Smooth muscle cell (in vitro differentiated cells): Measurements from ENCODE around the gene EXOC4. TPM values are rescaled to one million over a fixed set of nuclear protein-coding genes. Genes with fewer than 3 reads are reported as not detected.

ENCODE experiments used
- DNase-seq: peaks from one replicate; lab custom pipeline; 2025; ENCODE audit not compliant: unreplicated experiment; lab: John Stamatoyannopoulos, UW
- H2AFZ ChIP-seq: fragments of 200-600 bp; sonication (generic); 2 replicates; pipeline ENCODE4 v1.6.0; 2016; ENCODE audit warnings: antibody characterized with exemption, low read depth, mild to moderate bottlenecking
- H3F3A ChIP-seq: fragments of 200-600 bp; sonication (generic); 2 replicates; pipeline ENCODE4 v1.6.0; 2017; ENCODE audit warnings: antibody characterized with exemption, low read depth
- H3K27ac ChIP-seq: fragments of 200-600 bp; sonication (generic); 2 replicates; pipeline ENCODE4 v1.5.1; 2016; ENCODE audit warnings: low read depth, mild to moderate bottlenecking
- H3K27me3 ChIP-seq: fragments of 200-600 bp; sonication (generic); 2 replicates; pipeline ENCODE4 v1.6.1; 2016; ENCODE audit warnings: low read depth, mild to moderate bottlenecking
- H3K36me3 ChIP-seq: fragments of 200-600 bp; sonication (generic); 2 replicates; pipeline ENCODE4 v1.5.1; 2016; ENCODE audit warnings: low read depth
- H3K4me1 ChIP-seq: fragments of 200-600 bp; sonication (generic); 2 replicates; pipeline ENCODE4 v1.5.1; 2016; ENCODE audit warnings: low read depth
- H3K4me2 ChIP-seq: fragments of 200-600 bp; sonication (generic); 2 replicates; pipeline ENCODE4 v1.6.0; 2016; ENCODE audit warnings: mild to moderate bottlenecking
- H3K4me3 ChIP-seq: fragments of 200-600 bp; sonication (generic); 2 replicates; pipeline ENCODE4 v1.5.1; 2016; ENCODE audit warnings: mild to moderate bottlenecking
- H3K79me2 ChIP-seq: fragments of 200-600 bp; sonication (generic); 2 replicates; pipeline ENCODE4 v1.6.0; 2016; ENCODE audit warnings: low read depth, mild to moderate bottlenecking
- H3K9ac ChIP-seq: fragments of 200-600 bp; sonication (generic); 2 replicates; pipeline ENCODE4 v1.6.0; 2016; ENCODE audit warnings: low read depth
- H3K9me3 ChIP-seq: fragments of 200-600 bp; sonication (generic); replicated peaks from 2 replicates; pipeline ENCODE4 v1.5.1; 2016; ENCODE audit warnings: low read depth
- H4K20me1 ChIP-seq: fragments of 200-600 bp; sonication (generic); 2 replicates; pipeline ENCODE4 v1.6.0; 2016; ENCODE audit warnings: low read depth
- CTCF ChIP-seq: fragments of 200-600 bp; sonication (generic); IDR thresholded peaks from 2 replicates; pipeline ENCODE4 v1.5.1; 2017; ENCODE audit warnings: borderline replicate concordance, mild to moderate bottlenecking, antibody characterized with exemption; ENCODE audit not compliant: insufficient read depth, poor library complexity, severe bottlenecking
- WGBS: methylation state at CpG from one replicate; pipeline ENCODE4 v1.1.7; 2016; ENCODE audit warnings: low lambda C conversion rate; 5-methylcytosine and 5-hydroxymethylcytosine counted together
- polyA plus RNA-seq: library from polyadenylated mRNA; unstranded; fragments of >200 nt; fragmentation: Nextera tagmentation; extraction: Ambion mirVana; gene quantifications from 2 replicates; pipeline ENCODE4 v1.2.1, GENCODE V29; 2016
- total RNA-seq: library from RNA; depleted of rRNA; stranded (reverse); fragments of >200 nt; gene quantifications from 2 replicates; pipeline ENCODE4 v1.2.3, GENCODE V29; 2014

The EXOC4 gene
- total and polyA plus RNA-seq, 2 experiments from 2014 or later = 21.5 to 47.1 TPM

DNA sequence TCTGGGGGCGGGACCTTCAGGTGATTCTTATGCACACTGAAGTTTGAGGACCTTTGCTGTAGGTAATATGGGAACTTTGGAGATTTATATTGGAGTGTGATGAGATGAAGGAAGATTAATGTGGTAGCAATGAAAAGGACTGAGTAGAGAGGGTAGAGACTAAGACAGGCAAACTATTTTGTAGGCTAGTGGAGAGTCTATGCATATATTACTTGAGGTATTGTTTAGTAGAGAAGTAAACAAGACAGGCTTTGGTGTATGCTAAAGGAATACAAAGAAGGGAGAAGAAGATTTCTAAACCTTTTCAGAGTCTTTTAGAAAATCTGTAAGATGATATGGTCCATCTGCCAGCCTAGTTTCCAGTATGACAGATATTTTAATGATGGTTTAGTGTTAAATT, 129.1 kb downstream of the EXOC4 start:
- Histone ChIP-seq H3K9me3 (no peaks in the 10 kb centered on the region), H3K4me3 (no peak overlapping the region), H3K27ac (no peak overlapping the region), H3K79me2 (no peaks in the 10 kb centered on the region), H4K20me1 (peaks cover 24% of the 10 kb centered on the region), H3K9ac (no peak overlapping the region), H3F3A (no peaks in the 10 kb centered on the region), H3K27me3 (no peaks in the 10 kb centered on the region), H3K4me1 (peaks cover 6% of the 10 kb centered on the region), H3K36me3 (no peaks in the 10 kb centered on the region), H3K4me2 (no peak overlapping the region), H2AFZ (no peak overlapping the region)
- no peak for TF ChIP-seq CTCF
- 100% methylated on average over 1 of the region's 1 CpG for WGBS
- DNase-seq = no peak

- Histone ChIP-seq H3K27ac (no peak overlapping the region), H3K4me2 (no peak overlapping the region), H3F3A (no peaks in the 10 kb centered on the region), H4K20me1 (peaks cover 25% of the 10 kb centered on the region), H2AFZ (no peak overlapping the region), H3K9me3 (no peaks in the 10 kb centered on the region), H3K36me3 (no peaks in the 10 kb centered on the region), H3K4me3 (no peak overlapping the region), H3K27me3 (no peaks in the 10 kb centered on the region), H3K4me1 (peaks cover 6% of the 10 kb centered on the region), H3K79me2 (no peaks in the 10 kb centered on the region), H3K9ac (no peak overlapping the region)
- no peak for DNase-seq
- 91% methylated on average over 6 of the region's 6 CpGs for WGBS
- TF ChIP-seq CTCF = no peak
These were observed 130.1 kb downstream of the EXOC4 start for GRCh38 chr7:133382775-133383559.

DNA sequence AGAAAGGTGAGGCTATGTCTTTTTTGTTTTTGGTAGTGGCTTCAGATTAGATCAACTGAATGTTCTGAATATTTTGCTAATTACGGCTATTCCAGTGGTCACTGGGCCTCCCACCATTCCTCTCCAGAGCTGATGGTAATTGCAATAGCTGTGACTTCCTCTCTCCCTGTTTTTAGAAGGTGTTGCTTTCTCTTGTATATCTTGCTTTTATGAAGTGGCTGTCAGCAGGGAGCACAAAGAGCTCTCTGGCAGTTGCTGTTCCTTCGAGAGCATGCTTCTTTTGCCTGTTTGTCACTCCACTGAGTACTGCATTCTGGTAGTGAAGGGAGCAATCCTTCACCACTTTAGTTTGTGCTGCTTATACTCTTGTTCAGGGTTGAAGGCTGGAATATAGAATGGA, 133.3 kb downstream of the EXOC4 start:
- H3K9me3 ChIP-seq = no peaks in the 10 kb centered on the region
- H3K9ac ChIP-seq = no peak overlapping the region
- H3K36me3 ChIP-seq = no peaks in the 10 kb centered on the region
- no peaks in the 10 kb centered on the region for H3F3A ChIP-seq
- peaks cover 6% of the 10 kb centered on the region for H3K4me1 ChIP-seq
- H4K20me1 ChIP-seq = peaks cover 31% of the 10 kb centered on the region
- no peak for DNase-seq
- no peaks in the 10 kb centered on the region for H3K27me3 ChIP-seq
- H3K4me3 ChIP-seq = no peak overlapping the region
- WGBS = 47% methylated on average over 2 of the region's 2 CpGs
- peaks cover 7% of the 10 kb centered on the region for H3K79me2 ChIP-seq
- H3K4me2 ChIP-seq = no peak overlapping the region
- TF ChIP-seq CTCF = no peak
- H3K27ac ChIP-seq = no peak overlapping the region
- H2AFZ ChIP-seq = no peak overlapping the region

DNA sequence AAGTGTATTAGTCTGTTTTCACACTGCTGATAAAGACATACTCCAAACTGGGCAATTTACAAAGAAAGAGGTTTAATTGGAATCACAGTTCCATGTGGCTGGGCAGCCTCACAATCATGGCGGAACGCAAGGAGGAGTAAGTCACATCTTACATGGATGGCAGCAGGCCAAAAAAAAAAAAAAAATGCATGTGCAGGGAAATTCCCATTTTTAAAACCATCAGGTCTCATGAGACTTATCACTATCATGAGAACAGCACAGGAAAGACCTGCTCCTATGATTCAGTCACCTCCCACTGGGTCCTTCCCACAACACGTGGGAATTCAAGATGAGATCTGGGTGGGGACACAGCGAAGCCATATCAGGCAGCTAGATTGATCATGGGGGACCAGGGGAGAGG, 136.8 kb downstream of the EXOC4 start:
- H3K4me2 ChIP-seq = no peak overlapping the region
- H3K27me3 ChIP-seq = no peaks in the 10 kb centered on the region
- 94% methylated on average over 4 of the region's 4 CpGs for WGBS
- peaks cover 7% of the 10 kb centered on the region for H3K79me2 ChIP-seq
- H3K9ac ChIP-seq = no peak overlapping the region
- H2AFZ ChIP-seq = no peak overlapping the region
- H4K20me1 ChIP-seq = peaks cover 32% of the 10 kb centered on the region
- H3K4me3 ChIP-seq = no peak overlapping the region
- no peaks in the 10 kb centered on the region for H3K9me3 ChIP-seq
- H3F3A ChIP-seq = no peaks in the 10 kb centered on the region
- TF ChIP-seq CTCF = no peak
- H3K27ac ChIP-seq = no peak overlapping the region
- no peak for DNase-seq
- no peaks in the 10 kb centered on the region for H3K36me3 ChIP-seq
- peaks cover 6% of the 10 kb centered on the region for H3K4me1 ChIP-seq
